Astrocyte (in vitro differentiated cells and primary cell): ENCODE data around the gene ANKRD33B. TPM values are rescaled to one million over a fixed set of nuclear protein-coding genes. Genes with fewer than 3 reads are reported as not detected.

ENCODE experiments used
- DNase-seq: peaks from one replicate; pipeline ENCODE4 v3.0.0-alpha.2; 2010; ENCODE audit warnings: low read depth
- FAIRE-seq: peaks from 2 replicates; lab custom pipeline; 2011; peaks lifted over from hg19 to GRCh38; lab: Jason Lieb, UNC
- H2AFZ ChIP-seq: 2 replicates; pipeline ENCODE4 v1.6.0; 2012; ENCODE audit warnings: low read depth, low read length, inconsistent platforms
- H3K27ac ChIP-seq: 2 replicates; pipeline ENCODE4 v1.5.1; 2011; ENCODE audit warnings: low read depth, low read length, inconsistent platforms
- H3K27me3 ChIP-seq: 2 replicates; pipeline ENCODE4 v1.6.0; 2011; ENCODE audit warnings: low read length, inconsistent platforms; ENCODE audit not compliant: insufficient read depth
- H3K36me3 ChIP-seq: 2 replicates; pipeline ENCODE4 v1.5.1; 2011; ENCODE audit warnings: low read length, inconsistent platforms; ENCODE audit not compliant: insufficient read depth
- H3K4me1 ChIP-seq: 2 replicates; pipeline ENCODE4 v1.5.1; 2011; ENCODE audit warnings: low read length, inconsistent platforms; ENCODE audit not compliant: insufficient read depth
- H3K4me2 ChIP-seq: 2 replicates; pipeline ENCODE4 v1.6.0; 2012; ENCODE audit warnings: low read length, inconsistent platforms
- H3K4me3 ChIP-seq: 2 replicates; pipeline ENCODE4 v1.5.1; 2011; ENCODE audit warnings: low read depth, mild to moderate bottlenecking, low read length, inconsistent platforms; ENCODE audit not compliant: insufficient read depth
- H3K79me2 ChIP-seq: 2 replicates; pipeline ENCODE4 v1.6.0; 2012; ENCODE audit warnings: mild to moderate bottlenecking, low read length, inconsistent platforms; ENCODE audit not compliant: insufficient read depth
- H3K9ac ChIP-seq: 2 replicates; pipeline ENCODE4 v1.6.0; 2012; ENCODE audit warnings: mild to moderate bottlenecking, low read length, inconsistent platforms
- H3K9me3 ChIP-seq: 2 replicates; pipeline ENCODE4 v1.5.1; 2012; ENCODE audit warnings: low read depth, mild to moderate bottlenecking, low read length, inconsistent platforms; ENCODE audit not compliant: insufficient read depth
- H4K20me1 ChIP-seq: 2 replicates; pipeline ENCODE4 v1.6.0; 2012; ENCODE audit warnings: low read length, inconsistent platforms; ENCODE audit not compliant: insufficient read depth
- H3K27ac Mint-ChIP-seq: one replicate; pipeline ENCODE4 v1.8.0; 2021; ENCODE audit warnings: mild to moderate bottlenecking, mixed read lengths; ENCODE audit not compliant: unreplicated experiment
- H3K27me3 Mint-ChIP-seq: one replicate; pipeline ENCODE4 v1.8.0; 2021; ENCODE audit warnings: low read depth, mixed read lengths; ENCODE audit not compliant: unreplicated experiment
- H3K36me3 Mint-ChIP-seq: one replicate; pipeline ENCODE4 v1.8.0; 2021; ENCODE audit warnings: low read depth, mixed read lengths; ENCODE audit not compliant: unreplicated experiment
- H3K4me1 Mint-ChIP-seq: one replicate; pipeline ENCODE4 v1.8.0; 2021; ENCODE audit warnings: low read depth, mixed read lengths; ENCODE audit not compliant: unreplicated experiment
- H3K4me3 Mint-ChIP-seq: one replicate; pipeline ENCODE4 v1.8.0; 2021; ENCODE audit warnings: mild to moderate bottlenecking, moderate library complexity, mixed read lengths; ENCODE audit not compliant: unreplicated experiment
- H3K9me3 Mint-ChIP-seq: one replicate; pipeline ENCODE4 v1.8.0; 2021; ENCODE audit warnings: mild to moderate bottlenecking, mixed read lengths; ENCODE audit not compliant: unreplicated experiment
- EZH2 ChIP-seq: IDR thresholded peaks from 2 replicates; pipeline ENCODE4 v1.6.1; 2012; ENCODE audit warnings: mild to moderate bottlenecking, low read length, inconsistent platforms; ENCODE audit not compliant: insufficient read depth
- total RNA-seq: library from RNA; stranded (reverse); gene quantifications from 2 replicates; pipeline ENCODE4 v1.2.1, GENCODE V29; 2021
- TF ChIP-seq, protein P1 (sequence below): IDR thresholded peaks from 2 replicates; pipeline ENCODE4 v1.5.1; 2011; ENCODE audit warnings: low read depth, mild to moderate bottlenecking, inconsistent platforms, low read length, moderate library complexity; ENCODE audit not compliant: insufficient read depth

The ANKRD33B gene
- total RNA-seq, 1 donor from 2014 or later: 22.7 TPM

DNA sequence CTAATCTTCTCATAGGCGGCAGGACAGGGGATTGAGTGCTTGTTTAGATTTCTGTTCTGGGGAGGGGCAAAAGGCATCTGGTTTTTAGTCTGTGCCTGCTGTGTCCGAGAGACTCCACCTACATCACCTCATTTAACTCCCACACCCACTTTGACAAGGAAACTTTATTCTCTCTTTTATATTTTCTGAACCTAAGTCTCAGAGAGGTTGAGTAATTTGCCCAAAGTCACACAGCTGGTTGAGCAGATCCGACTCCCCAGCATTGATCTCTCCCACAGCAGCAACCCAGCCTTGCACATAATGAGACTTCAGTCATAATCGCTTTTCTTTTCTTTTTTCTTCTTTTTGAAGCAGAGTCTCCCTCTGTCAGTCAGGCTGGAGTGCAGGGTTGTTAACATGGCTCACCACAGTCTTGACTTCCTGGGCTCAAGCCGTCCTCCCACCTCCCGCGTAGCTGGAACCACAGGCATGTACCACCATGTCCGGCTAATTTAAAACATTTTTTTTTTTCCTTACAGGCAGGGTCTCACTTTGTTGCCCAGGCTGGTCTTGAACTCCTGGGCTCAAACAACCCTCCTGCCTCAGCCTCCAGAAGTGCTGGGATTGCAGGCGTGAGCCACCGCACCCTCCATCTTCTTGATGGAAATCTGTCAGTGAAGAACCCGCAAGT lies 36.5 kb upstream of the ANKRD33B start:
- DNase-seq (peak; percentile 76), FAIRE-seq (no peak)
- peaks cover 3% of the 10 kb centered on the region for H3K9me3 Mint-ChIP-seq
- TF ChIP-seq, protein P1, sequence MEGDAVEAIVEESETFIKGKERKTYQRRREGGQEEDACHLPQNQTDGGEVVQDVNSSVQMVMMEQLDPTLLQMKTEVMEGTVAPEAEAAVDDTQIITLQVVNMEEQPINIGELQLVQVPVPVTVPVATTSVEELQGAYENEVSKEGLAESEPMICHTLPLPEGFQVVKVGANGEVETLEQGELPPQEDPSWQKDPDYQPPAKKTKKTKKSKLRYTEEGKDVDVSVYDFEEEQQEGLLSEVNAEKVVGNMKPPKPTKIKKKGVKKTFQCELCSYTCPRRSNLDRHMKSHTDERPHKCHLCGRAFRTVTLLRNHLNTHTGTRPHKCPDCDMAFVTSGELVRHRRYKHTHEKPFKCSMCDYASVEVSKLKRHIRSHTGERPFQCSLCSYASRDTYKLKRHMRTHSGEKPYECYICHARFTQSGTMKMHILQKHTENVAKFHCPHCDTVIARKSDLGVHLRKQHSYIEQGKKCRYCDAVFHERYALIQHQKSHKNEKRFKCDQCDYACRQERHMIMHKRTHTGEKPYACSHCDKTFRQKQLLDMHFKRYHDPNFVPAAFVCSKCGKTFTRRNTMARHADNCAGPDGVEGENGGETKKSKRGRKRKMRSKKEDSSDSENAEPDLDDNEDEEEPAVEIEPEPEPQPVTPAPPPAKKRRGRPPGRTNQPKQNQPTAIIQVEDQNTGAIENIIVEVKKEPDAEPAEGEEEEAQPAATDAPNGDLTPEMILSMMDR: no peak
- TF ChIP-seq EZH2: no peak
- peak overlapping the region; percentile 25 for H3K9ac ChIP-seq
- no peaks in the 10 kb centered on the region for H3K36me3 ChIP-seq
- peaks cover 38% of the 10 kb centered on the region for H3K4me1 Mint-ChIP-seq
- no peaks in the 10 kb centered on the region for H3K27me3 Mint-ChIP-seq
- H3K9me3 ChIP-seq: no peaks in the 10 kb centered on the region
- no peaks in the 10 kb centered on the region for H3K79me2 ChIP-seq
- peak overlapping the region; percentile 2 for H2AFZ ChIP-seq
- H3K4me2 ChIP-seq: peak overlapping the region; percentile 61
- H3K27ac Mint-ChIP-seq: peak overlapping the region; percentile 14
- no peak overlapping the region for H3K4me3 Mint-ChIP-seq
- H3K36me3 Mint-ChIP-seq: peaks cover 1% of the 10 kb centered on the region
- H3K27ac ChIP-seq: peak overlapping the region; percentile 8
- no peak overlapping the region for H3K4me3 ChIP-seq
- H3K4me1 ChIP-seq: peaks cover 34% of the 10 kb centered on the region
- no peaks in the 10 kb centered on the region for H3K27me3 ChIP-seq
- no peaks in the 10 kb centered on the region for H4K20me1 ChIP-seq

DNA sequence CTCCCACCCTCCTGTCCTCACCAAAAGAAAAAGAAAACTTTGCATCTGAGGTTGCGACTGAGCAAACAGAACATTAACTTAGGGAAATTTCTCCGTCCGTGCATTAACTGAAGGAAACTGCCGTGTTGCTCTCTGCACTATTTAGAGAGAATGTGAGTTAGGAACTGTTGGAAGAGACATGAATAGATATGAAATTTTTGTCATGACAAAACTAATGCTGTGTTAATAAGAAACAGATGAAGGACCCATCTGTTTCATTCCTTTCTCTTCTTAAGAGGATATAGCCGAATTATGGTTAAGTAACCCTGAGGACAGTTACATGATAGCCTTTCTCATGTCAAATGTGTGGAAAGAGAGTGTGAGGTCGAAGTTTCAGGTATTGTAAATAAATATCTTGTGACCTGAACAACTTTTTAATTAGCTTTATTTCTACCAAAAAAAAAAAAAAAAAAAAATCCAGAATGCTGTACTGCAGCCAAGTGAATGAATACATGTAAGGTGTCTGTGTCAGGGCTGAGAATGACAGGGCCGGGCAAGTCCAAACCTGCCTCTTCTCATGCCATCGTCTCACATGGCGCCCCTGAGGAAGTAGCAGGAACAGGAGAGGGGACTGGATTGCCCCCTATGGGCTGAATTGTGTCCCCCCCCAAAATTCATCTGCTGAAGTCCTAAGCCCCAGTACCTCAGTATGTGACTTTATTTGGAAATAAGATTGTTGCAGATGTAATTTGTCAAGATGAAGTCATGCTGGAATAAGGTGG lies 35.6 kb upstream of the ANKRD33B start:
- Histone ChIP-seq H3K36me3 (no peaks in the 10 kb centered on the region), H3K79me2 (no peaks in the 10 kb centered on the region), H3K9ac (peak overlapping the region; percentile 25), H2AFZ (peak overlapping the region; percentile 2), H3K4me2 (peak overlapping the region; percentile 61), H3K27me3 (no peaks in the 10 kb centered on the region), H4K20me1 (no peaks in the 10 kb centered on the region), H3K9me3 (no peaks in the 10 kb centered on the region), H3K27ac (peak overlapping the region; percentile 8), H3K4me3 (no peak overlapping the region), H3K4me1 (peaks cover 34% of the 10 kb centered on the region)
- Mint-ChIP-seq H3K4me3 (no peak overlapping the region), H3K36me3 (no peaks in the 10 kb centered on the region), H3K27ac (peak overlapping the region; percentile 38), H3K4me1 (peaks cover 38% of the 10 kb centered on the region), H3K9me3 (no peaks in the 10 kb centered on the region), H3K27me3 (peaks cover 2% of the 10 kb centered on the region)
- no peak for FAIRE-seq
- TF ChIP-seq, protein P1: no peak
- TF ChIP-seq EZH2: no peak
- DNase-seq: no peak

DNA sequence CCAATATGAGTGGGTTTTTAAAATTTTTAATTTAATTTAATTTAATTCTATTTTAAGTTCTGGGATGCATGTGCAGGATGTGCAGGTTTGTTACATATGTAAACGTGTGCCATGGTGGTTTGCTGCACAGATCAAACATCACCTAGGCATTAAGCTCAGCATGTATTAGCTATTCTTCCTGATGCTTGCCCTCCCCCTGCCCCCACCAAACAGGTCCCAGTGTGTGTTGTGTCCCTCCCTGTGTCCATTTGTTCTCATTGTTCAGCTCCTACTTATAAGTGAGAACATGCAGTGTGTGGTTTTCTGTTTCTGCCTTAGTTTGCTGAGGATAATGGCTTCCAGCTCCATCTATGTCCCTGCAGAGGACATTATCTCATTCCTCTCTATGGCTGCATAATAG lies 35.0 kb upstream of the ANKRD33B start:
- Histone ChIP-seq H3K4me1 (peaks cover 34% of the 10 kb centered on the region), H3K27ac (no peak overlapping the region), H2AFZ (no peak overlapping the region), H3K4me3 (no peak overlapping the region), H3K79me2 (no peaks in the 10 kb centered on the region), H3K36me3 (no peaks in the 10 kb centered on the region), H3K27me3 (no peaks in the 10 kb centered on the region), H4K20me1 (no peaks in the 10 kb centered on the region), H3K4me2 (no peak overlapping the region), H3K9ac (no peak overlapping the region), H3K9me3 (no peaks in the 10 kb centered on the region)
- H3K36me3 Mint-ChIP-seq: no peaks in the 10 kb centered on the region
- no peak overlapping the region for H3K4me3 Mint-ChIP-seq
- TF ChIP-seq, protein P1: no peak
- no peak for TF ChIP-seq EZH2
- DNase-seq (no peak), FAIRE-seq (no peak)
- H3K9me3 Mint-ChIP-seq: no peaks in the 10 kb centered on the region
- peaks cover 38% of the 10 kb centered on the region for H3K4me1 Mint-ChIP-seq
- peak overlapping the region; percentile 41 for H3K27ac Mint-ChIP-seq
- H3K27me3 Mint-ChIP-seq: peaks cover 2% of the 10 kb centered on the region
